GM12892 (cell line): ENCODE measurements around the gene MAEA.

Source experiments
- DNase-seq: peaks from one replicate; pipeline ENCODE4 v3.0.0; 2011; ENCODE audit not compliant: insufficient read length
- FAIRE-seq: peaks from 2 replicates; lab custom pipeline; 2011; peaks lifted over from hg19 to GRCh38; lab: Jason Lieb, UNC
- POLR2A ChIP-seq: IDR thresholded peaks from 2 replicates; pipeline ENCODE4 v1.6.1; 2011; ENCODE audit warnings: low read depth, low read length, control low read depth
- POLR2AphosphoS5 ChIP-seq: IDR thresholded peaks from 2 replicates; pipeline ENCODE4 v1.6.1; 2011; ENCODE audit warnings: low read depth, low read length, control low read depth
- TAF1 ChIP-seq: IDR thresholded peaks from 2 replicates; pipeline ENCODE4 v1.6.1; 2011; ENCODE audit warnings: low read depth, mild to moderate bottlenecking, control low read depth, low read length, borderline replicate concordance

The MAEA gene

GRCh38 chr4:1310031-1310795, 20.5 kb downstream of the MAEA start:
- TF ChIP-seq POLR2AphosphoS5, result no peak
- no peak for TF ChIP-seq POLR2A
- no peak for TF ChIP-seq TAF1
- FAIRE-seq (no peak), DNase-seq (no peak)

- no peak for DNase-seq
- TF ChIP-seq POLR2A (no peak), POLR2AphosphoS5 (no peak), TAF1 (no peak)
- FAIRE-seq, result no peak
These were observed 21.3 kb downstream of the MAEA start for GRCh38 chr4:1310796-1311631.

GRCh38 chr4:1312821-1313640, 23.3 kb downstream of the MAEA start:
- FAIRE-seq (no peak), DNase-seq (no peak)
- TF ChIP-seq TAF1 (no peak), POLR2AphosphoS5 (no peak), POLR2A (no peak)

GRCh38 chr4:1315306-1315705, 25.6 kb downstream of the MAEA start:
- FAIRE-seq (no peak), DNase-seq (no peak)
- TF ChIP-seq POLR2A (no peak), TAF1 (no peak), POLR2AphosphoS5 (no peak)

GRCh38 chr4:1315836-1316536, 26.3 kb downstream of the MAEA start:
- DNase-seq (no peak), FAIRE-seq (no peak)
- TF ChIP-seq POLR2AphosphoS5 (no peak), TAF1 (no peak), POLR2A (no peak)

GRCh38 chr4:1316537-1317168, 27.0 kb downstream of the MAEA start:
- DNase-seq, result no peak
- TF ChIP-seq TAF1 (no peak), POLR2AphosphoS5 (no peak), POLR2A (no peak)
- no peak for FAIRE-seq

- DNase-seq (no peak), FAIRE-seq (no peak)
- TF ChIP-seq TAF1 (no peak), POLR2AphosphoS5 (no peak), POLR2A (no peak)
These were observed 27.7 kb downstream of the MAEA start for GRCh38 chr4:1317177-1318045.

GRCh38 chr4:1318046-1318375, 28.3 kb downstream of the MAEA start:
- TF ChIP-seq POLR2AphosphoS5, result no peak
- no peak for TF ChIP-seq POLR2A
- TF ChIP-seq TAF1, result no peak
- no peak for DNase-seq
- FAIRE-seq, result no peak

- TF ChIP-seq TAF1 (no peak), POLR2AphosphoS5 (no peak), POLR2A (no peak)
- DNase-seq (no peak), FAIRE-seq (no peak)
These were observed 29.0 kb downstream of the MAEA start for GRCh38 chr4:1318488-1319213.

- FAIRE-seq (no peak), DNase-seq (no peak)
- no peak for TF ChIP-seq TAF1
- TF ChIP-seq POLR2A, result no peak
These were observed 31.8 kb downstream of the MAEA start for GRCh38 chr4:1321486-1321885.
